IPS DF 6.9 (cell line): ENCODE results near the gene FBXL16.

Experiments used
- DNase-seq: peaks from one replicate; pipeline ENCODE4 v3.0.0-alpha.2; 2013; ENCODE audit warnings: low read depth, low spot score
- H3K27ac ChIP-seq: one replicate; pipeline ENCODE4 v1.5.1; 2013; ENCODE audit warnings: low read length, control low read depth
- H3K27me3 ChIP-seq: 2 replicates; pipeline ENCODE4 v1.6.1; 2013; ENCODE audit warnings: mild to moderate bottlenecking, low read length; ENCODE audit not compliant: control insufficient read depth, insufficient read depth
- H3K36me3 ChIP-seq: 2 replicates; pipeline ENCODE4 v1.6.1; 2013; ENCODE audit warnings: low read length; ENCODE audit not compliant: control insufficient read depth, insufficient read depth
- H3K4me1 ChIP-seq: 2 replicates; pipeline ENCODE4 v1.6.1; 2013; ENCODE audit warnings: low read length; ENCODE audit not compliant: control insufficient read depth, insufficient read depth
- H3K4me3 ChIP-seq: 2 replicates; pipeline ENCODE4 v1.5.1; 2013; ENCODE audit warnings: mild to moderate bottlenecking, low read length
- H3K9me3 ChIP-seq: 2 replicates; pipeline ENCODE4 v1.6.1; 2013; ENCODE audit warnings: low read length, inconsistent platforms; ENCODE audit not compliant: control insufficient read depth, insufficient read depth
- WGBS: extraction: QIAGEN DNeasy Blood & Tissue Kit; methylation state at CpG from one replicate; pipeline ENCODE4 v1.1.7; 2013; ENCODE audit warnings: mixed read lengths, missing lambda C conversion rate; ENCODE audit not compliant: insufficient read length, insufficient coverage; 5-methylcytosine and 5-hydroxymethylcytosine counted together

Gene FBXL16

DNA sequence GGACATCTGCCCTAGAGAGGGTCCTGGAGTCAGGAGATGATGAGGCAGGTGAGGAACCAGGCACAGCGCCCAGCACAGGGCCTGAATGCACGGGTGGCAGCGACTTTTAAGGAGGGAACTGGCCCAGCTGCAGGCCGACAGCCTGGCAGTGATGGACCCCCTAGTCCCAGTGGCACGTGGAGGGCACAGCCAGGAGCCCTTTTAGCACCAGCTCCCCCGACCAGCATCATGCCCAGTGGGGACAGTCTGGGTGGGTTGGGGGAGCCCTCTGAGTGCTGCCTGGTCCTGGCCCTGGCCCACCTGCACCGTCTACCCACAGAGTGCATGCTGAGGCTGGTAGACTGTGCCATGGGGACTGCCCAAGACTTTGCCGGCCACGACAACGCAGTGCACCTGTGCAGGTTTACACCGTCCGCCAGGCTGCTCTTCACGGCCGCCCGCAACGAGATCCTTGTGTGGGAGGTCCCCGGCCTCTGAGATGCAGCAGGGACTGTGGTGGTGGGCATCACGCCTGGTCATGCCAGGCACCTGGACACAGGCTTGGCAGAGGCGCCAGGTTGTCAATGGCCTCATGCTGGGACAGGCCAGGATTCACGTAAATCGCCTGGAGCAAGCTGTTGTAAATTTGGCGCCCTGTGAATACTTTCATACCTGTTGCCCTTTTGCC is 38.4 kb downstream of the FBXL16 start:
- no CpG with 5 or more reads among the region's 22 CpGs for WGBS
- Histone ChIP-seq H3K4me3 (no peak overlapping the region), H3K4me1 (no peaks in the 10 kb centered on the region), H3K36me3 (peaks cover 32% of the 10 kb centered on the region), H3K9me3 (no peaks in the 10 kb centered on the region), H3K27ac (no peak overlapping the region), H3K27me3 (no peaks in the 10 kb centered on the region)
- no peak for DNase-seq

DNA sequence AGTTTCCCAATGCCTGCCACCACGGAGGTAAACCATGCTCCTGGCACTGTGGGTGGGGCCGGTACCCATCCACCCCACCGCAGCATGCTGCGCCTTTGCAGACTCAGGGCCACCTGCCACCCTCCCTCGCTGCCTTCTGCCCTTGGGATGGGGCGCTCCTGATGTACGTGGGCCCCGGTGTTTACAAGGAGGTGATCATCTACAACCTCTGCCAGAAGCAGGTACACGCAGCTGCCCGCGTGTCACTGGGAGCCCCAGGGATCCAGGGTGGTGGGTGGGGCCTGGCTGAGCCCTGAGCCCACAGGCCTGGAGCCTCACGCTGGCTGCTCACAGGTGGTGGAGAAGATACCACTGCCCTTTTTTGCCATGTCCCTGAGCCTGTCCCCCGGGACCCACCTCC is 39.0 kb downstream of the FBXL16 start:
- Histone ChIP-seq H3K36me3 (peaks cover 26% of the 10 kb centered on the region), H3K27me3 (no peaks in the 10 kb centered on the region), H3K9me3 (no peaks in the 10 kb centered on the region), H3K4me1 (no peaks in the 10 kb centered on the region), H3K27ac (no peak overlapping the region), H3K4me3 (no peak overlapping the region)
- no CpG with 5 or more reads among the region's 13 CpGs for WGBS
- no peak for DNase-seq

DNA sequence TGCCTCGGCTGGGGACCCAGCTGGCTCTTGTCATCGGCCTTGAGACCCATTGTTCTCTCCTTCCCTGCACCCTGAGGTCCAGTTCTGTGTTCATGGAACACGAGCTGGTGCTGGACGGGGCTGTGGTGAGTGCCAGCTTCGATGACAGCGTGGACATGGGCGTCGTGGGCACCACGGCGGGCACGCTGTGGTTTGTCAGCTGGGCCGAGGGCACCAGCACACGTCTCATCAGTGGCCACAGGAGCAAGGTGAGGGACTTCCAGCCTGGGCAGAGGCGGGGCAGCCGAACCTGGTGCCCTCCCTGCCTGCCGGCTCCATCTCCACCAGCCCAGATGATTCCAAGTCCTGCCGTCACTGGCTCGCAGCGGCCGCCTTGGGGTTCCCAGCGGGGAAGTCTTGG is 43.0 kb downstream of the FBXL16 start:
- peaks cover 6% of the 10 kb centered on the region for H3K4me1 ChIP-seq
- no peak overlapping the region for H3K4me3 ChIP-seq
- no peak overlapping the region for H3K27ac ChIP-seq
- H3K36me3 ChIP-seq: peaks cover 5% of the 10 kb centered on the region; the same call in 1 of the 2 replicates
- WGBS: no CpG with 5 or more reads among the region's 21 CpGs
- no peaks in the 10 kb centered on the region for H3K9me3 ChIP-seq
- no peak for DNase-seq
- no peaks in the 10 kb centered on the region for H3K27me3 ChIP-seq

DNA sequence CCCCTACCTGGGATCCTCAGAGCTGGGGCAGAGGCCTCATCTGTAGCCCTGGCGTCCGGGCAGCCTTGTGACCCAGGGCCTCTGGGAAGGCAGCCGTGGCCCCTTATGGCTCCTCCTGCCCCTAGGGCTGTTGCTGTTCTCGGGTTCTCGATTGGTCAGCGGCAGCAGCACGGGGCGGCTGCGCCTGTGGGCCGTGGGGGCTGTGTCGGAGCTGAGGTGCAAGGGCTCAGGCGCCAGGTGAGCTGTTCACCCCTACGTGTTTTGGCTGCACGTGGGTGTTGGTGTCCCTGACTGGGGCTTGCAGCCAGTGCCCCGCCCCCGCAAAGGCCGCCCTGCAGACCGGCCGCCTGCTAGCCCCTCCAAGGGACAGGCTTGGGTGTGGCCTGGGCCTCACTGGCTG is 43.5 kb downstream of the FBXL16 start:
- Histone ChIP-seq H3K27ac (no peak overlapping the region), H3K4me1 (peaks cover 6% of the 10 kb centered on the region), H3K9me3 (no peaks in the 10 kb centered on the region), H3K36me3 (peaks cover 5% of the 10 kb centered on the region; the same call in 1 of the 2 replicates), H3K4me3 (no peak overlapping the region), H3K27me3 (no peaks in the 10 kb centered on the region)
- no peak for DNase-seq
- WGBS: no CpG with 5 or more reads among the region's 19 CpGs

GRCh38 chr16:661184-661821 is 44.3 kb downstream of the FBXL16 start:
- no peak overlapping the region for H3K4me3 ChIP-seq
- DNase-seq: no peak
- no CpG with 5 or more reads among the region's 35 CpGs for WGBS
- no peaks in the 10 kb centered on the region for H3K9me3 ChIP-seq
- no peak overlapping the region for H3K27ac ChIP-seq
- peaks cover 6% of the 10 kb centered on the region for H3K4me1 ChIP-seq
- H3K36me3 ChIP-seq: peaks cover 5% of the 10 kb centered on the region; the same call in 1 of the 2 replicates
- H3K27me3 ChIP-seq: no peaks in the 10 kb centered on the region

GRCh38 chr16:660459-661183 is 45.0 kb downstream of the FBXL16 start:
- no CpG with 5 or more reads among the region's 43 CpGs for WGBS
- DNase-seq: no peak
- H3K9me3 ChIP-seq: no peaks in the 10 kb centered on the region
- H3K4me3 ChIP-seq: peak overlapping the region; percentile 4; the same call in 1 of the 2 replicates
- no peaks in the 10 kb centered on the region for H3K27me3 ChIP-seq
- peaks cover 6% of the 10 kb centered on the region for H3K36me3 ChIP-seq
- H3K4me1 ChIP-seq: peaks cover 6% of the 10 kb centered on the region
- no peak overlapping the region for H3K27ac ChIP-seq

GRCh38 chr16:660132-660458 is 45.5 kb downstream of the FBXL16 start:
- DNase-seq: no peak
- no peaks in the 10 kb centered on the region for H3K9me3 ChIP-seq
- no peak overlapping the region for H3K4me3 ChIP-seq
- H3K4me1 ChIP-seq: peaks cover 6% of the 10 kb centered on the region
- no peaks in the 10 kb centered on the region for H3K27me3 ChIP-seq
- no CpG with 5 or more reads among the region's 6 CpGs for WGBS
- peaks cover 10% of the 10 kb centered on the region for H3K36me3 ChIP-seq
- no peak overlapping the region for H3K27ac ChIP-seq

DNA sequence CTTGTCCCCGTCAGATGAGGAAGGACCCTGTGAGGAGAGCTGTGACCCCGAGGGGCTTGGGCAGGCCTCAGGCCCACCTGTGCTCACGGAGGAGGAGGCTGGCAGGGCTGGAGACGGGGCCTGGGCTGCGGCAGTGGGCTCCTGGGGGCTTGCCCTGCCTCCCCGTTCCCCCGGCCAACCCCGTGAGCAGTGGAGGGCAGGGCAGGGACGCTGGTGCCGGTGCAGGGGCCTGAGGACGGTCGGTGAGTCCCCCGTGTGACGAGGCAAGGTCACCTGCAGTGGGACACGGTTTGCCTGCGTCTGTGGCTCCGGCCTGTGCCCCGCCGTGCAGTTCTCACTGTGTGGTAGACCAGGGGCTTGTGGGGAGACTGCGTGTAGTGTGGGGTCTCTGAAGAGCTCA is 46.0 kb downstream of the FBXL16 start:
- H3K36me3 ChIP-seq: peaks cover 14% of the 10 kb centered on the region
- no peak overlapping the region for H3K4me3 ChIP-seq
- DNase-seq: no peak
- no peaks in the 10 kb centered on the region for H3K9me3 ChIP-seq
- no CpG with 5 or more reads among the region's 20 CpGs for WGBS
- no peaks in the 10 kb centered on the region for H3K27me3 ChIP-seq
- no peak overlapping the region for H3K27ac ChIP-seq
- peaks cover 6% of the 10 kb centered on the region for H3K4me1 ChIP-seq

DNA sequence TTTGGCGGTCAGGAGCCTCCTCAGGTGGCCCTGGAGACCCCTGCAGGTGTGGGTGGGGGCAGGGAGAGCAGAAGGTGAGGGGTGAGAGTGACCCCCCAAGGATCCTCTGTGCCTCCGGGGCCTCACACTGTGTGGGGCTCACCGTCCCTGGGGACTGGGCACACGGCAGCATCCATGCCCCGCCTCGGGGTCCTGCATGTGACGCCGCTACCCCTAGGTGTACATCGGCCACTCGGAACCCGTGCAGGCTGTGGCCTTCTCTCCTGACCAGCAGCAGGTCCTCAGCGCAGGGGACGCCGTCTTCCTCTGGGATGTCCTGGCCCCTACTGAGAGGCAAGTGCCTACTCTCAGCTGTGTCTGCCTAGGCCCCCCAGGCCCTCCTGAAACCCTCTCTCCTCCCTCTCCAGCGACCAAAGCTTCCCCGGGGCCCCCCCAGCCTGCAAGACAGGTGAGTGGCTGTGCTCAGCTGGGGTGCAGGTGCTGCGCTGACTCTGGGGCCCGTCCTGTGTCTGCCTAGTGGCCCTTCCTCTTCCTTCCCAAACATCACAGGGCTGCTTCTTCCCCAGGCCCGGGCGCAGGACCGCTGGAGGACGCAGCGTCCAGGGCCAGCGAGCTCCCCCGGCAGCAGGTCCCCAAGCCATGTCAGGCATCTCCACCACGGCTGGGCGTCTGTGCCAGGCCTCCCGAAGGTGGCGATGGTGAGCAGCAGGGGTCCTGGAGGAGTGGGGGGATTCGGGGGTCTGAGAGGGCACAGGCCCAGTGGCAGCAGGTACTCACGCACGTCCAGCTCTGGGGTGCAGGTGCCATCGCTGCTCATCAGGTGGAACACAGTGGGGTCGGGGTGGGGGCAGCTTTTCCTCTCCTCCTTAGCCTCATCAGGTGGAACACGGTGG is 46.7 kb downstream of the FBXL16 start:
- Histone ChIP-seq H3K4me1 (peaks cover 6% of the 10 kb centered on the region), H3K36me3 (peaks cover 14% of the 10 kb centered on the region), H3K27ac (no peak overlapping the region), H3K9me3 (no peaks in the 10 kb centered on the region), H3K27me3 (no peaks in the 10 kb centered on the region), H3K4me3 (no peak overlapping the region)
- no peak for DNase-seq
- no CpG with 5 or more reads among the region's 35 CpGs for WGBS

DNA sequence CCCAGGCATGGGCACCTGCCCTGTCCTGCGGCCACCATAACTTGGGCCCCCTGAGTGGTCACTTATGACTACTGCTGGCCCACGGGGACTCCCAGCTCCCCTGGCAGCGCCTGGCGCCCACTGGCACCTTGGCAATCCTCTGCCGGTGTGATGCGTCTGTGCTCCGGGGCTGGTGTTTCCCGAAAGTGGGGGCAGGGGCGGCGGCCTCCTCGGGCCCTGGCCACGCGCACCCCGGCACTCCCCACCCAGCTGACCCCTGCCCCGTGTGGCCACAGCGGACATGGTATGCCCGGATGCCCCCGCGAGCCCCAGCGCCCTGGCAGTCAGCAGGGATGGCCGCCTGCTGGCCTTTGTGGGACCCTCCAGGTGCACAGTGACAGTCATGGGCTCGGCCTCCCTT is 48.1 kb downstream of the FBXL16 start:
- H3K4me1 ChIP-seq: peaks cover 6% of the 10 kb centered on the region
- no peak for DNase-seq
- no peak overlapping the region for H3K27ac ChIP-seq
- no peaks in the 10 kb centered on the region for H3K9me3 ChIP-seq
- no CpG with 5 or more reads among the region's 22 CpGs for WGBS
- H3K27me3 ChIP-seq: no peaks in the 10 kb centered on the region
- H3K36me3 ChIP-seq: peaks cover 14% of the 10 kb centered on the region
- H3K4me3 ChIP-seq: no peak overlapping the region
